ENCODE data around the gene ERCC1.

ERCC1 gene

DNA sequence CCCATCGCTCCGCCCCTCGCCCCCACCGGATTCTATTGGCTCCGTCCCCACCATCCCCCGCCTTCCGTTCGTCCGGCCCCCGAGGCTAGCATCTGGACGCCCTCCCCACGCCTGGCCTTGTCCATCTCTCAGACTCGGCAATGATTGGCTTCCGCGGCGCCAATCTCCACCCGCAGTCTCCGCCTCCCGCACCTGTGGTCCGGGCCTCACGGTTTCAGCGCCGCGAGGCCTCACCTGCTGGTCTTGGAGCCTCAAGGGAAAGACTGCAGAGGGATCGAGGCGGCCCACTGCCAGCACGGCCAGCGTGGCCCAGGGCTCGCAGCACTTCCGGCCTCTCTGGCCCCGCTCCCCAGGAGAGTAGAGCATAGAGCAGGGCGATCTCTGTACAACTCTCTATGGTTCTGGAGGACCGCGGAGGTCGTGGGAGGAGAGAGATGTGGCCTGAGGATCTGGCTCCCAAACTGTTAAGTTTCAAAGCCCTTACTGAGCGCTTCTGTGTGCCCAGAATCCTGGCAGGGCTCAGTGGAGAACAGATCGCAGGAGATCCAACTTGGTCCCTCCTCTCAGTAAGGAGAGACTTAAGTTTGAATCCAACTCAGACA, at the start of gene ERCC1:
Gene ERCC1 (minus strand): TSS at position 329 of the 602 bp plus-strand sequence. CDS start 543 bp downstream, outside the sequence.
- peak; percentile 97 for DNase-seq (ENCODE audit: low read depth)

DNA sequence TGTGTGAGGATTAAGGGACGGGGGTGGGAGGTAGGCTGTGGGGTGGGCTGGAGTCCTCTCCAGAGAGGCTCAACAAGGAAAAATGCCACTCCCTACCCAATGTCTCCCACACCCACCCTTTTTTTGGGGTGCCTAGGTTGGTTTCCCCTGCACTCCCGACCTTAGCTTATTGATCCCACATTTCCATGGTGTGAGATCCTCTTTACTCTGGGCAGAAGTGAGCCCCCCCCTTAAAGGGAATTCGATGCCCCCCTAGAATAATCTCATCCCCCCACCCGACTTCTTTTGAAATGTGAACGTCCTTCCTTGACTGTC, 49.6 kb upstream of the ERCC1 start:
- DNase-seq (ENCODE audit: low read depth): no peak

GRCh38 chr19:45472563-45473366, 49.0 kb upstream of the ERCC1 start:
- no peak for DNase-seq (ENCODE audit: low read depth)

DNA sequence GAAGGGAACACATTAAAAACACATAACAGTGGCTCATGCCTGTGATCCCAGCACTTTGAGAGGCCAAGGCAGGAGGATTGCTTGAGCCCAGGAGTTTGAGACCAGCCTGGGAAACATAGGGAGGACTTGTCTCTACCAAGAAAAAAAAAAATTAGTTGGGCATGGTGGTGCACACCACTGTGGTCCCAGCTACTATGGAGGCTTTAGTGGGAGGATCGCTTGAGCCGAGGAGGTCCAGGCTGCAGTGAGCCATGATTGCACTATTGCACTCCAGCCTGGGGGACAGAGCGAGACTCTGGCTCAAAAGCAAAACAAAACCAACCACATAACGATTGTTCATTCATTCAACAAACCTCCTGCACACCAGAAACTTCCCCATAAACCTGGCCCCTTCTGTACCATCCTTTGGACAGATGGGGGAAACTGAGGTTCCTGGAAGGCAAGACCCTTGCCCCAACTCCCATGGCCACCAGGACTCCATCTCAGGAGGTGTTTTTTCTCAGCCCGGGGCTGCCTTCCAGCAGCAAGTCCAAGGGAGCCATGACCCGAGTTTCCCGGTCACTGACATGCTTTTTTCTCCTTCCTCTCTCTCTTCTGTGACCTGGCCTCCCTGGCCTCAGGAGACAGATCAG, 48.3 kb upstream of the ERCC1 start:
- DNase-seq (ENCODE audit: low read depth): no peak

DNA sequence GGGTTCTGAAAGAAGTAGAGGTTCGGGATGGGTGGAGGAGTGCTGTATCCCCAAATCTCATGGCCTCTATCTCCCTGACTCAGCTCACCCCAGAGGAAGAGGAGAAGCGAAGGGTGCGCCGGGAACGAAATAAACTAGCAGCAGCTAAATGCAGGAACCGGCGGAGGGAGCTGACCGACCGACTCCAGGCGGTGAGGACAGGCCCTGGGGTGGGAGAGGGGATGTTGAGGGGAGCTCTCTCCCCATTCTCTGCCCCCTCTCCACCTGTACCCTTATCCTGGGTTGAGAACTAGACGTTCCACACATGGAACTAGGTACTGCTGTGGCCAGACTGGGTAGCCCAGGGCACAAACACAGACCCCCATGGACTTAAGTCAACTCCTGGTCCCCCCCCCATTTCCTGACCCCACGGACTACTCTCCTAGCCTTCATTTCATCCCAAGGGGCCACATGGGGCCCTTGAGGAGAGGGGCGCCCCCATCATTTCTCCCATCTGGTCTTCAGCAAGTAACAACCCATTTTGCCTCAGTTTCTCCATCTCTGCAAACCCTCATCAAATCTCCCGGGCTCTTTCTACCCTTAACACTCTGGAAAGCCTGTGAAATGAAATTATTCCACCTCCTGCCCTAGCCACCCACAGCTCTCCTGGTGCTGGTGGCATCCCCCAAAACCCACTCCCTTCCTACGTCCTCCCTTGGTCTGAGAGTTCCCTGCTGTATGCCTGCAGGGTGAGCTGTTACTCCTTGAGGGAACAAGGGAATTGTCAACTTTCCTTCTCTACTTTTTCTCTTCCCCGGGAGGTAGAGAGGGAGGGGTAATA, 47.6 kb upstream of the ERCC1 start:
- DNase-seq (ENCODE audit: low read depth): no peak

- no peak for DNase-seq (ENCODE audit: low read depth)
Observed at GRCh38 chr19:45470762-45471081, 47.0 kb upstream of the ERCC1 start.

- DNase-seq (ENCODE audit: low read depth): no peak
Observed at GRCh38 chr19:45469945-45470761, 46.4 kb upstream of the ERCC1 start.

DNA sequence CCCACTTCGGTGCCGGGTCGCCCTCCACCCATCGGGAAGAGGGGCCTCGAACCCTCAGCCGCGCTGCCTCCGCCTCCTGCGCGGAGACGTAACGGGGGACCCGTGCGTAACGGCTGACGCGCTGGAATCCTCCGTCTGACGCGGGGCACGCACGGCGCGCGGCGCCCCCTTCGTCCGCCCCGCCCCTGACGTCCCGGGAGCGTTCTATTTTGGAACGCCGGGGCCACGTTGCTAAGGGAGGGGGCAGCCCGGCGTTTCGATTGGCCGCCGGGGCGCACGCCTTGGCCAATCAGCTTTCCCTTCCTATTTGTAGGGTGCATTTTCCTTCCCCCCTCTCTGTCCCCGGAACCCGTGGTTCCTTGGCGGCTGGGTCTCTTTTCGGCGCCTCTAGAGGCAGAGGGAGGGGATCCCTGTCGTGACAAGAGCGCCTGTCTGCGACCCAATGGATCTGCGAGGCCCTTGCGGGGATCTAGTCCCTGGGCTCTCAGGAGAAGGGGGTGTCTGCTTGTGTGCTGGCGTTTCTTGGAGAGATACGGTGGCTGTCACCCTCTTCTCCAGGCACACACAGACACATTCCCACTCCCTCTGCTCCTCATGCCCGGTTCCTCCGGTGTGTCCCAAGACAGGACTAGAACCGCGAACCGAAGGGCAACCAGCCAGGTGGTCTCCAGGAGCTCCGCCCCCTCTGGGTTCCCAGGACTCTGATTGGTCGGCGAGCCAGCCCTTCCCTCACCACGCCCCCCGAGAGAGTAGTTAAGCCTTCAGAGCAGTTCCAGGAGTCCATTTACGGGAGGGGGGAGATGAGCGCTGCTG, 45.6 kb upstream of the ERCC1 start:
- DNase-seq (ENCODE audit: low read depth): no peak

DNA sequence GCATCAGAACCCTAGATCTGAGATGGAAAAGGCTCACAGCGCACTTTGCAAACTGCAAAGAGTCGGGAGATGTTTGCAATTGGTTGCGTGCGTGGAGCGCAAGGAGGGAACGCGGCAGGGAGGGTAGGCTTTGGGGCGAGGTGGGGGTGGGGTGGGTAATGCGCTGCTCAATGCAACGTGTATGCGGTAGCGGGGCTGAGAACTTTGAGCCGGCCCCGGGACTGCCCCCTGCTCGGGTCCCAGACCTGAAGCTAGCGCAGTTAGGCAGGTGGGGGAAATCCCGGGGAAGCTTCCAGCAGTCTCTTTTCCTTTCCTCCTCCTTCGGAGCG, 45.0 kb upstream of the ERCC1 start:
- no peak for DNase-seq (ENCODE audit: low read depth)

DNA sequence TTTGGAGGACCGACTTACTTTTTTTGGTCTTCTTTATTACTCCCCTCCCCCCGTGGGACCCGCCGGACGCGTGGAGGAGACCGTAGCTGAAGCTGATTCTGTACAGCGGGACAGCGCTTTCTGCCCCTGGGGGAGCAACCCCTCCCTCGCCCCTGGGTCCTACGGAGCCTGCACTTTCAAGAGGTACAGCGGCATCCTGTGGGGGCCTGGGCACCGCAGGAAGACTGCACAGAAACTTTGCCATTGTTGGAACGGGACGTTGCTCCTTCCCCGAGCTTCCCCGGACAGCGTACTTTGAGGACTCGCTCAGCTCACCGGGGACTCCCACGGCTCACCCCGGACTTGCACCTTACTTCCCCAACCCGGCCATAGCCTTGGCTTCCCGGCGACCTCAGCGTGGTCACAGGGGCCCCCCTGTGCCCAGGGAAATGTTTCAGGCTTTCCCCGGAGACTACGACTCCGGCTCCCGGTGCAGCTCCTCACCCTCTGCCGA, 44.5 kb upstream of the ERCC1 start:
- no peak for DNase-seq (ENCODE audit: low read depth)

- DNase-seq (ENCODE audit: low read depth): peak; percentile 68
Observed at GRCh38 chr19:45467456-45468158, 43.9 kb upstream of the ERCC1 start, which contains the start of gene FOSB. Gene FOSB, plus strand, starts transcription at chr19:45467996. Its CDS starts 591 bp downstream, at chr19:45468587.

DNA sequence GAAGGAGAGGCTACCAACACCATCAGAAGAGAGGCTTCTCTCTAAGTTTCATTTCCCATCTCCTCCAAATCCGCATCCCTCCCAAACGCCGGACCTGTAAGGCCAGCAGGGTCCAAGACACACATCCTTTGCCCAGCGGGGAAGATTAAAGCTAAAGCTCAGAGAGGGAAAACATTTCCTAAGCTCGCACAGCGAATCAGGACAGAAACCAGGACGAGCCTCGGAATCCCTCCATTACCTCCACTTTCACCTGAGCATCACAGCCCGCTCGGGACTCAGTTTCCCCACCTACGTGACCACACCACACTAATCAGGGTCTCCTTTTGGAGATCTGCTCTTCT, 43.4 kb upstream of the ERCC1 start:
- no peak for DNase-seq (ENCODE audit: low read depth)

DNA sequence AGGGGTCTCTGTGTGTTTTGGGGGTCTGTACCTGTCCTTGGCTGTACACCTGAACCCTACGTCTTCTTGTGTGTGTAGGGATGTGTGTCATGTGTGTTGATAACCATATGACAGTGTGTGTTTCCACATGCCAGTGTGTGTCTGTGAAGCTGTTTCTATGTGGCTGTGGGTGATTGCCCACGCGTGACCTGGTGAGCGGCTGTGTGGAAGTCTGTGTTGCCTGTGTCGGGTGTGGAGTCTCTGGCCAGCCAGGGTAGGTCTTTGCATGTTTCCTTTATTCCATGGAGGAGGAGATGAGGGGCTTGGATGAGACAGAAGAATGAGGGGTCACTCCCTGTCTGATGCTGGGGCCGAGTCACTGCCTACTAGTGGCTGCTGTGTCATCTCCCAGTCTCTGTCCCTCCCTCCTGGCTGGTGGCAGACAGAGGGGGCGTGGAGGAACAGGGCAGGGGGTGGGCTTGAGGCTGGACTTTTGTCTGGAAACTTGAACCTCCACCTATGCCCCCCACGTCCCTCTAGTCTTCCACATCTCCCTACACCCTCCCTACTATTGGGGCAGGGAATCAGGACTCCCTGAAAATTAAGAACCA, 41.2 kb upstream of the ERCC1 start:
- no peak for DNase-seq (ENCODE audit: low read depth)

DNA sequence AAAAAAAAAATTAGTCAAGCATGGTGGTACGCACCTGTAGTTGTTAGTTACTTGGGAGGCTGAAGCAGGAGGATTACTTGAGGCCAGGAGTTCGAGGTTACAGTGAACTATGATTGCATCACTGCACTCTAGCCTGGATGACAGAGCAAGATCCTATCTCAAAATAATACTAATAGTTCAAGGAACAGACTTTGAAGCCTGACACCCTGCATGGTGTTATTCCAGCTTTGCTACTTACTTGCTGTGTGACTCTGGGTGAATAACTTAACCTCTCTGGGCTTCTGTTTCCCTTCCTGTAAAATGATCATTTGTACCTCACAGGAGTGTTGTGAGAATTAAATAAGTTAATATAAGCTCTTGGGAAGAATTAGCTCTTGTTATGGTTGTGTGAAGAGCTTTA, 40.6 kb upstream of the ERCC1 start:
- no peak for DNase-seq (ENCODE audit: low read depth)

DNA sequence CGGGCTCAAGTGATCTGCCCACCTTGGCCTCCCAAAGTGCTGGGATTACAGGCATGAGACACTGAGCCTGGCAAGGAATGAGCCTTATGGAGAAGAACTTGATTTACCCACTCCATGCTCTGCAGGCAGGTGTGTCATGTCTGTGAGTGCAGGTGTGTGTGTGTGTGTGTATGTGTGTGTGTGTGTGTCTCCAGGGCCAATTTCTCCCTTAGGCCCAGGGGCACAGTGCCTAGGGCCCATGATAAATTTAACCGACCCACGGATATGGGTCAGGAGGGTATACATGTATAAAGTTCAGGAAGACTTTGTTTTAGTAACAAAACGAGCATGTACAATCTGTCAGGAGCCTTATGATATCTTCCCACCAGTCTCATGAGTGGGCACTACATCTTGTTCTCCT, 39.5 kb upstream of the ERCC1 start:
- DNase-seq (ENCODE audit: low read depth): no peak

DNA sequence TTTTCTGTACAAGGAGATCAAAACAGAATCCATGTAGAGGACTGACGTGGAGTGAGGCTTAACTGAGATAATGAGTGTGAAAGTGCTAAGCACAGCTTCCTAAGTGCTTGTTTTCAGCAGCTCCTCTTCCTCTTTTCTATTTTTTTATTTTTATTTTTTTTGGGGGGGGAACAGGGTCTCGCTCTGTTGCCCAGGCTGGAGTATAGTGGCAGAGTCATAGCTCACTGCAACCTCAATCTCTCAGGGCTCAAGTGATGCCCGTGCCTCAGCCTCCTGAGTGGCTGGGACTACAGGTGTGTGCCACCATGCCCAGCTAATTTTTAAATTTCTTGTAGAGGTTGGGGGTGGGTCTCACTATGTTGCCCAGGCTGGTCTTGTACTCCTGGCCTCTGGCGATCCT, 38.5 kb upstream of the ERCC1 start:
- DNase-seq (ENCODE audit: low read depth): no peak

DNA sequence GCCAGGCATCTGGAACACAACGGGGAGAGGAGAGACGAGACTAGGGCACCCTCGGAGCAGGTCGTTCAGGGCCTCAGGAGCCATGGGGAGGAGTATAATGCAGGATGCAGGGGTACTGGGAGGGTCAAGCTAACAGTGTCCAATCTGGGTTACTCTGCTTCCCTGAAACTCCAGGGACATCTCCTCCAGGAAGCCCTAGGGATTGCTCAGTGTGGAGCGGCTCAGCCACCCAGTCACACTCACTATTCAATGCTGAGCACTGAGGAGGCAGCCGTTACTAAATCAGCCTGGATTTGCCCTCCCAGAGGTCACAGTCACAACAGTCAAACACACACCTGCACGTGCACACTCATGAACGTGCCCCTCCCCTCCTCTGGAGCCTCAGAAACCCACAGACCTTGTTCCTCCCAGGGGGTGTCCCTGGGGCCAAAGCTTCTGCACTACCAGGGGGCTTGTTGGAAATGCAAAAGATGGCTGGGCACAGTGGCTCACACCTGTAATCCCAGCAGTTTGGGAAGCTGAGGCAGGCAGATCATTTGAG, 37.2 kb upstream of the ERCC1 start:
- no peak for DNase-seq (ENCODE audit: low read depth)

GRCh38 chr19:45457776-45458175, 34.1 kb upstream of the ERCC1 start:
- DNase-seq (ENCODE audit: low read depth): no peak

DNA sequence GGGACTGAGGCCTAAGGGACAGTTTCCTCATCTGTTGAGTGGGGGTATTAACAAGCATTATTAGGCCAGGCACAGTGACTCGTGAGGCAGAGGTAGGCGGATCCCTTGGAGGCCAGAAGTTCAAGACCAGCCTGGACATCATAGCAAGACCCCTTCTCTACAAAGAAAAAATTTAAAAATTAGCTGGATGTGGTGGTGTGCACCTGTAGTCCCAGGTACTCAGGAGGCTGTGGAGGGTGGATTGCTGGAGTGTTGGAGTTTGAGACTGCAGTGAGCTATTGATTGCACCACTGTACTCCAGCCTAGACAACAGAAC, 32.7 kb upstream of the ERCC1 start:
- DNase-seq (ENCODE audit: low read depth): no peak
